ENCODE results near the gene TCEA2. TPM values are rescaled to one million over a fixed set of nuclear protein-coding genes. Genes with fewer than 3 reads are reported as not detected.

Gene TCEA2
- total RNA-seq (10 to 100 TPM; 35.5 to 73.2 (median 47.3) TPM), polyA plus RNA-seq (10 to 100 TPM; 22.2 to 33.2 TPM), total RNA-seq (18.4 reads per million, percentile 48 among the genes with 10 or more reads in this experiment)

GRCh38 chr20:64062596-64063388 lies at the start of gene TCEA2:
Gene TCEA2, plus strand, starts transcription at chr20:64063198. Its CDS starts 115 bp downstream, at chr20:64063313.
- CTCF ChIA-PET = interaction anchor here (1.0 to 1.4 kb wide), 4 partner anchors 24 to 82 kb away, joined by 3 to 7 read pairs (median 4); partner anchors contain the start of gene PRPF6
- Mint-ChIP-seq H3K4me3 (peak within 1 kb of the TSS; percentile 83 to 95 (median 88)), H3K36me3 (peaks cover 0 to 5% (median 0%) of the 10 kb centered on the region in 5 donors), H3K9me3 (no peaks in the 10 kb centered on the region), H3K4me1 (peaks cover 30 to 54% (median 37%) of the 10 kb centered on the region in 7 donors), H3K27me3 (no peaks in the 10 kb centered on the region), H3K27ac (peak within 1 kb of the TSS; percentile 69 to 95 (median 79))
- Histone ChIP-seq H3K9me3 (ENCODE audit: control insufficient read depth in 2 of 3, low read length in 3 of 3) (no peaks in the 10 kb centered on the region), H3K4me3 (ENCODE audit: low read length) (peak within 1 kb of the TSS; percentile 56), H3K36me3 (ENCODE audit: control insufficient read depth in 2 of 3, insufficient read depth in 3 of 3, low read length in 3 of 3) (no peaks in the 10 kb centered on the region), H3K27me3 (ENCODE audit: control insufficient read depth in 2 of 2, insufficient read depth in 2 of 2, low read length in 2 of 2) (no peaks in the 10 kb centered on the region), H3K27ac (ENCODE audit: low read depth, low read length) (peak within 1 kb of the TSS; percentile 74), H3K4me1 (ENCODE audit: control insufficient read depth in 2 of 2, insufficient read depth in 2 of 2, low read length in 2 of 2) (peaks cover 23 to 40% of the 10 kb centered on the region in 2 donors)
- POLR2A ChIA-PET = interaction anchor here (0.6 to 7.1 kb wide), 11 partner anchors 8 to 541 kb away, joined by 3 to 83 read pairs (median 5); partner anchors contain the start of genes ARFRP1, OPRL1, PRPF6 and RGS19
- peak; percentile 85 to 95 (median 90) for DNase-seq
- ATAC-seq = peak; percentile 97
- intact Hi-C loops (cut with micrococcal nuclease) = loop anchor here (1.0 to 10.0 kb wide), 14 partner anchors 15 to 846 kb away; partner anchors contain the start of genes ARFRP1 (in 2 of the 2), DNAJC5 (in 2 of the 2), PRPF6 (in 2 of the 2) and UCKL1 (in 2 of the 2)

DNA sequence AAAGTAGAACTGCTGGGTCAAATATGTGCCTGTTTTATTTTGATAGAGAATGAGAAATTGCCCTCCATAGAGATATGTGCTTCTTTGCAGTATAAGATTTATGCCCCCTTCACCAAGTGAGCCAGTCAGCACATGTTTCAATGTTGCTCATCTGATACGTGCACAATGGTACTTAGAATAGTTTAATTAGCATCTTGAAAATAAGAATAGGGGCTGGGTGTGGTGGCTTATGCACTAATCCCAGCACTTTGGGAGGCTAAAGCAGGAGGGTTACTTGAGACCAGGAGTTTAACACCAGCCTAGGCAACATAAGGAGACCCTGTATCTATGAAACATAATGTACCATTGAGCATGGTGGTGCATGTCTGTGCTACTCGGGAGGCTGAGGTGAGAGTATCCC lies 47.4 kb upstream of the TCEA2 start:
- peaks cover 0 to 42% (median 14%) of the 10 kb centered on the region in 11 donors for H3K9me3 Mint-ChIP-seq
- peaks cover 12 to 40% (median 28%) of the 10 kb centered on the region in 7 donors for H3K4me1 Mint-ChIP-seq
- peaks cover 8 to 31% (median 9%) of the 10 kb centered on the region in 3 experiments for H3K9me3 ChIP-seq (ENCODE audit: control insufficient read depth in 2 of 3, low read length in 3 of 3)
- H3K4me3 ChIP-seq (ENCODE audit: low read length) = no peak overlapping the region
- peak overlapping the region in 4 of 10 donors; percentile 6 to 50 (median 32) for H3K4me3 Mint-ChIP-seq
- H3K27me3 Mint-ChIP-seq = no peaks in the 10 kb centered on the region
- H3K36me3 ChIP-seq (ENCODE audit: control insufficient read depth in 2 of 3, insufficient read depth in 3 of 3, low read length in 3 of 3) = peaks cover 29 to 67% (median 35%) of the 10 kb centered on the region in 3 experiments
- H3K4me1 ChIP-seq (ENCODE audit: control insufficient read depth in 2 of 2, insufficient read depth in 2 of 2, low read length in 2 of 2) = peaks cover 25 to 27% of the 10 kb centered on the region in 2 donors
- H3K27ac Mint-ChIP-seq = peak overlapping the region in 4 of 9 donors; percentile 39 to 75 (median 45)
- H3K27ac ChIP-seq (ENCODE audit: low read depth, low read length) = no peak overlapping the region
- intact Hi-C loops (cut with micrococcal nuclease) = loop anchor here in 1 of 2 donors (2.0 kb wide), 1 partner anchor 19 kb away; no protein-coding TSS in a partner anchor
- H3K27me3 ChIP-seq (ENCODE audit: control insufficient read depth in 2 of 2, insufficient read depth in 2 of 2, low read length in 2 of 2) = no peaks in the 10 kb centered on the region
- ChIA-PET CTCF (interaction anchor here (0.7 kb wide), 1 partner anchor 29 kb away, joined by 3 read pairs; no protein-coding TSS in a partner anchor), POLR2A (interaction anchor here (1.0 kb wide), 1 partner anchor 9 kb away, joined by 3 read pairs; no protein-coding TSS in a partner anchor)
- no peak for ATAC-seq
- no peak for DNase-seq
- peaks cover 12 to 55% (median 46%) of the 10 kb centered on the region in 5 donors for H3K36me3 Mint-ChIP-seq

DNA sequence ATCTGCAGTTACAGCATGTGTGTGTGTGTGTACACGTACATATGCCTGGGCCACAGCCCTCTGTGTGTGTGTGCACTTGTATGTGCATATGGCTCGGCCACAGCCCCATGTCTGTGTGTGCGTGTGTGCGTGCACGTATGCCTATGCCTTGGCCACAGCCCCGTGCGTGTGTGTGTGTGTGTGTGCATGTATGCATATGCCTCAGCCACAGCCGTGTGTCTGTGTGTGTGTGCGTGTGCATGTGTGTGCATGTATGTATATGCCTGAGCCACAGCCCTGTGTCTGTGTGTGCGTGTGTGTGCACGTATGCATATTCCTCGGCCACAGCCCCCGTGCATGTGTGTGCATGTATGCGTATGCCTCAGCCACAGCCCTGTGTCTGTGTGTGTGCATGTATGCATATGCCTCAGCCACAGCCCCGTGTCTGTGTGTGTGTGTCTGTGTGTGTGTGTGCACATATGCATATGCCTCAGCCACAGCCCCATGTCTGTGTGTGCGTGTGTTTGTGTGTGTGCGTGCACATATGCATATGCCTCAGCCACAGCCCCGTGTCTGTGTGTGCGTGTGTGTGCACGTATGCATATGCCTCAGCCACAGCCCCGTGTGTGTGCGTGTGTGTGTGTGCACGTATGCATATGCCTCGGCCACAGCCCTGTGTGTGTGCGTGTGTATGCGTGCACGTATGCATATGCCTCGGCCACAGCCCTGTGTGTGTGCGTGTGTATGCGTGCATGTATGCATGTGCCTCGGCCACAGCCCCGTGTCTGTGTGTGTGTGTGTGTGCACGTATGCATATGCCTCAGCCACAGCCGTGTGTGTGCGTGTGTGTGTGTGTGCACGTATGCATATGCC lies 41.6 kb upstream of the TCEA2 start:
- CTCF ChIA-PET = no interaction called here
- no peak for DNase-seq
- POLR2A ChIA-PET = no interaction called here
- H3K4me3 ChIP-seq (ENCODE audit: low read length) = no peak overlapping the region
- no peak overlapping the region for H3K27ac ChIP-seq (ENCODE audit: low read depth, low read length)
- H3K36me3 Mint-ChIP-seq = peaks cover 8 to 71% (median 44%) of the 10 kb centered on the region in 5 donors
- H3K9me3 Mint-ChIP-seq = peaks cover 0 to 7% (median 0%) of the 10 kb centered on the region in 11 donors
- H3K27me3 ChIP-seq (ENCODE audit: control insufficient read depth in 2 of 2, insufficient read depth in 2 of 2, low read length in 2 of 2) = no peaks in the 10 kb centered on the region
- ATAC-seq = no peak
- H3K27me3 Mint-ChIP-seq = no peaks in the 10 kb centered on the region
- H3K4me1 ChIP-seq (ENCODE audit: control insufficient read depth in 2 of 2, insufficient read depth in 2 of 2, low read length in 2 of 2) = no peaks in the 10 kb centered on the region
- H3K27ac Mint-ChIP-seq = peak overlapping the region in 2 of 9 donors; percentile 60 to 70
- no peaks in the 10 kb centered on the region for H3K9me3 ChIP-seq (ENCODE audit: control insufficient read depth in 2 of 3, low read length in 3 of 3)
- intact Hi-C loops (cut with micrococcal nuclease) = no loop called here
- peak overlapping the region in 1 of 10 donors; percentile 49 for H3K4me3 Mint-ChIP-seq
- H3K36me3 ChIP-seq (ENCODE audit: control insufficient read depth in 2 of 3, insufficient read depth in 3 of 3, low read length in 3 of 3) = peaks cover 37 to 93% (median 45%) of the 10 kb centered on the region in 3 experiments
- H3K4me1 Mint-ChIP-seq = peaks cover 0 to 18% (median 4%) of the 10 kb centered on the region in 7 donors

- Histone ChIP-seq H3K27me3 (ENCODE audit: control insufficient read depth in 2 of 2, insufficient read depth in 2 of 2, low read length in 2 of 2) (no peaks in the 10 kb centered on the region), H3K4me1 (ENCODE audit: control insufficient read depth in 2 of 2, insufficient read depth in 2 of 2, low read length in 2 of 2) (no peaks in the 10 kb centered on the region), H3K27ac (ENCODE audit: low read depth, low read length) (no peak overlapping the region), H3K4me3 (ENCODE audit: low read length) (no peak overlapping the region), H3K9me3 (ENCODE audit: control insufficient read depth in 2 of 3, low read length in 3 of 3) (no peaks in the 10 kb centered on the region), H3K36me3 (ENCODE audit: control insufficient read depth in 2 of 3, insufficient read depth in 3 of 3, low read length in 3 of 3) (peaks cover 51 to 98% (median 58%) of the 10 kb centered on the region in 3 experiments)
- peaks cover 0 to 5% (median 0%) of the 10 kb centered on the region in 11 donors for H3K9me3 Mint-ChIP-seq
- no peak for DNase-seq
- H3K4me1 Mint-ChIP-seq = peaks cover 0 to 18% (median 3%) of the 10 kb centered on the region in 7 donors
- intact Hi-C loops (cut with micrococcal nuclease) = no loop called here
- ATAC-seq = no peak
- peaks cover 4 to 74% (median 39%) of the 10 kb centered on the region in 5 donors for H3K36me3 Mint-ChIP-seq
- peak overlapping the region in 1 of 9 donors; percentile 28 for H3K27ac Mint-ChIP-seq
- no peaks in the 10 kb centered on the region for H3K27me3 Mint-ChIP-seq
- ChIA-PET CTCF (no interaction called here), POLR2A (interaction anchor here (0.8 to 1.4 kb wide), 2 partner anchors 9 to 12 kb away, joined by 3 to 5 read pairs; no protein-coding TSS in a partner anchor)
- no peak overlapping the region for H3K4me3 Mint-ChIP-seq
Observed at GRCh38 chr20:64022671-64023360, 40.2 kb upstream of the TCEA2 start.

DNA sequence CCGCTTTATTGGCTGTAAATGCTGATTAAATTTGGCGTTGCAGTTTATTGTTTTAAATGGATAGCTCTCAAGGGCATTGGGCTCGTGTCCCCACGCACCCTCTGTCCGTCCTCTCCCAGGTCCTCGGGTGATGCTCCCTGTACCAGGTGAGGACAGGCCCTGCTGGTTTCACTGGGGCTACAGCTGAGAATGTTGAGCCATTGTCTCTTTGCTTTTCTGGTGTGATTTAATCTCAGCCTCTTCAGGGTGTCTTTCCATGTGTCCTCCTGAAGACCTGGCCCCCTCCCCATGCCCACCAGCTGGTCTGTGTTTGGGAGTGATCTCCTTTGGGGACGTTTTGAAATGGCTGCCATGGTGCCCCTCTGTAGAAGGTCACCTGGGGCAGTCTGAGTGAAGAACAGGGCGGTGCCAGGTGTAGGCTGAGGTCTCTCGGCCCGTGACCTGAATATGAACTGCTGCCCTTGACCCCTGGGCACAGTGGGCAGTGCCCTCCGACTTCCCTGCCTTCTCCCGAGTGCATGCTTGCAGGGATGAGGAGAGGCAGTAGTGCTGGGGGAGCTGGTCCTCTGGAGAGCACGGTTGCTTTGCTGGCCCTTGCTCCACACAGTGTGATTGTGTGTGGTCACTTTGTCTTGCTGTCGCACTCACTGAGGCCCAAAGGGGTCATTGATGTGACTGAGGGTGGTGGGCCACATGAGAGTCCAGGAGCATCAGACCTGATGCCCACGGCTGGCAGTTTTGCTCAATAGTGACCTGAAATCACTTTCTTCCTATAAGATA lies 39.4 kb upstream of the TCEA2 start:
- Histone ChIP-seq H3K4me1 (ENCODE audit: control insufficient read depth in 2 of 2, insufficient read depth in 2 of 2, low read length in 2 of 2) (no peaks in the 10 kb centered on the region), H3K4me3 (ENCODE audit: low read length) (no peak overlapping the region), H3K27me3 (ENCODE audit: control insufficient read depth in 2 of 2, insufficient read depth in 2 of 2, low read length in 2 of 2) (no peaks in the 10 kb centered on the region), H3K27ac (ENCODE audit: low read depth, low read length) (no peak overlapping the region), H3K36me3 (ENCODE audit: control insufficient read depth in 2 of 3, insufficient read depth in 3 of 3, low read length in 3 of 3) (peaks cover 52 to 98% (median 60%) of the 10 kb centered on the region in 3 experiments), H3K9me3 (ENCODE audit: control insufficient read depth in 2 of 3, low read length in 3 of 3) (no peaks in the 10 kb centered on the region)
- Mint-ChIP-seq H3K27ac (peak overlapping the region in 3 of 9 donors; percentile 20 to 38 (median 28)), H3K9me3 (peaks cover 0 to 1% (median 0%) of the 10 kb centered on the region in 11 donors), H3K4me1 (peaks cover 0 to 17% (median 3%) of the 10 kb centered on the region in 7 donors), H3K27me3 (no peaks in the 10 kb centered on the region), H3K4me3 (no peak overlapping the region), H3K36me3 (peaks cover 4 to 73% (median 35%) of the 10 kb centered on the region in 5 donors)
- intact Hi-C loops (cut with micrococcal nuclease) = no loop called here
- CTCF ChIA-PET = no interaction called here
- ATAC-seq (no peak), DNase-seq (no peak)
- POLR2A ChIA-PET = interaction anchor here (0.8 to 1.4 kb wide), 2 partner anchors 9 to 13 kb away, joined by 3 to 5 read pairs; no protein-coding TSS in a partner anchor
